NCI-H2107 treated with DMSO at 0.1 percent for 48 hours (cell line): ENCODE measurements around the gene CPM.

Source experiments
- DNase-seq: peaks from one replicate; lab custom pipeline; 2025; ENCODE audit not compliant: unreplicated experiment; lab: John Stamatoyannopoulos, UW

Gene CPM

GRCh38 chr12:68880660-68881325, 52.2 kb downstream of the CPM start:
- DNase-seq: no peak

GRCh38 chr12:68878846-68879245, 54.1 kb downstream of the CPM start:
- DNase-seq: no peak

- DNase-seq: no peak
Measured at GRCh38 chr12:68878283-68878682, 54.7 kb downstream of the CPM start.

GRCh38 chr12:68877583-68877982, 55.4 kb downstream of the CPM start:
- DNase-seq: no peak

GRCh38 chr12:68876461-68876860, 56.5 kb downstream of the CPM start:
- DNase-seq: no peak

- no peak for DNase-seq
Measured at GRCh38 chr12:68873316-68873715, 59.7 kb downstream of the CPM start.

- peak; percentile 9 for DNase-seq
Measured at GRCh38 chr12:68871921-68872320, 61.0 kb downstream of the CPM start.

GRCh38 chr12:68871396-68871795, 61.6 kb downstream of the CPM start:
- no peak for DNase-seq

- no peak for DNase-seq
Measured at GRCh38 chr12:68870443-68870842, 62.5 kb downstream of the CPM start.

GRCh38 chr12:68870011-68870410, 63.0 kb downstream of the CPM start:
- no peak for DNase-seq

- DNase-seq: no peak
Measured at GRCh38 chr12:68868043-68868790, 64.8 kb downstream of the CPM start.

- DNase-seq: no peak
Measured at GRCh38 chr12:68867606-68868005, 65.4 kb downstream of the CPM start.

- no peak for DNase-seq
Measured at GRCh38 chr12:68866950-68867349, 66.0 kb downstream of the CPM start.

GRCh38 chr12:68865399-68866164, 67.4 kb downstream of the CPM start:
- no peak for DNase-seq

- DNase-seq: no peak
Measured at GRCh38 chr12:68864604-68865003, 68.4 kb downstream of the CPM start.

GRCh38 chr12:68863886-68864454, 69.0 kb downstream of the CPM start:
- peak; percentile 63 for DNase-seq

GRCh38 chr12:68863109-68863770, 69.7 kb downstream of the CPM start:
- no peak for DNase-seq

GRCh38 chr12:68861890-68862289, 71.1 kb downstream of the CPM start:
- no peak for DNase-seq

- no peak for DNase-seq
Measured at GRCh38 chr12:68856510-68856909, 76.5 kb downstream of the CPM start.

- DNase-seq: no peak
Measured at GRCh38 chr12:68855771-68856170, 77.2 kb downstream of the CPM start.

- DNase-seq: no peak
Measured at GRCh38 chr12:68855111-68855510, 77.9 kb downstream of the CPM start.
